Measurements from ENCODE around the gene TAF11L4. TPM values are rescaled to one million over a fixed set of nuclear protein-coding genes. Genes with fewer than 3 reads are reported as not detected.

Gene TAF11L4
- not detected for total RNA-seq

GRCh38 chr5:17521501-17521900 lies at the start of gene TAF11L4:
TSS of gene TAF11L4 (plus strand) at chr5:17521801.

GRCh38 chr5:17497931-17498330 lies 23.7 kb upstream of the TAF11L4 start, which contains the start of gene TAF11L2:
TSS of gene TAF11L2 (plus strand) at chr5:17498231.

DNA sequence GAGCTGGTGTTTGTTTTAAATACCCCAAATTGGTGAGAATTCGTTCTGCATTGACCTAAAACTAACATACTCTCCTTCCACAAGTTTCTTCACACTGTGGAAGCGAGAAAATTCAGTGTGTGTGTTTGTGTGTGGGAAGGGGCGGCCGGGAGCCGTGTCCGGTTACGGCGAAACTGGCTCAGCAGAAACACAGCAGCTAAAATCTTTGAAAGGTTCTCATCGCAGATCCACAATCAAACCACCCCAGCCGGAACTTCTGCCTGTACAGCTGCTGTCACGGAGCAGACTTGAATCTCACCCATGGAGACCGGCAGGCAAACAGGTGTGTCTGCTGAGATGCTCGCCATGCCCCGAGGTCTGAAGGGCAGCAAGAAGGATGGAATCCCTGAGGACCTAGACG lies 3.5 kb upstream of the TAF11L4 start, which contains the start of gene TAF11L3:
TAF11L3 (plus strand) TSS at position 301 of the 400 bp plus-strand sequence.

DNA sequence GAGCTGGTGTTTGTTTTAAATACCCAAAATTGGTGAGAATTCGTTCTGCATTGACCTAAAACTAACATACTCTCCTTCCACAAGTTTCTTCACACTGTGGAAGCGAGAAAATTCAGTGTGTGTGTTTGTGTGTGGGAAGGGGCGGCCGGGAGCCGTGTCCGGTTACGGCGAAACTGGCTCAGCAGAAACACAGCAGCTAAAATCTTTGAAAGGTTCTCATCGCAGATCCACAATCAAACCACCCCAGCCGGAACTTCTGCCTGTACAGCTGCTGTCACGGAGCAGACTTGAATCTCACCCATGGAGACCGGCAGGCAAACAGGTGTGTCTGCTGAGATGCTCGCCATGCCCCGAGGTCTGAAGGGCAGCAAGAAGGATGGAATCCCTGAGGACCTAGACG lies 3.3 kb downstream of the TAF11L4 start, which contains the start of gene TAF11L5:
TAF11L5 (plus strand) TSS at position 301 of the 400 bp plus-strand sequence.

DNA sequence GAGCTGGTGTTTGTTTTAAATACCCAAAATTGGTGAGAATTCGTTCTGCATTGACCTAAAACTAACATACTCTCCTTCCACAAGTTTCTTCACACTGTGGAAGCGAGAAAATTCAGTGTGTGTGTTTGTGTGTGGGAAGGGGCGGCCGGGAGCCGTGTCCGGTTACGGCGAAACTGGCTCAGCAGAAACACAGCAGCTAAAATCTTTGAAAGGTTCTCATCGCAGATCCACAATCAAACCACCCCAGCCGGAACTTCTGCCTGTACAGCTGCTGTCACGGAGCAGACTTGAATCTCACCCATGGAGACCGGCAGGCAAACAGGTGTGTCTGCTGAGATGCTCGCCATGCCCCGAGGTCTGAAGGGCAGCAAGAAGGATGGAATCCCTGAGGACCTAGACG lies 6.8 kb downstream of the TAF11L4 start, which contains the start of gene TAF11L6:
TAF11L6 (plus strand) TSS at position 301 of the 400 bp plus-strand sequence.

Other genes with a start within 250 kb of the TAF11L4 start
- gene TAF11L2, start 23.6 kb upstream of the TAF11L4 start, total RNA-seq: not detected
- not detected for gene TAF11L3, start 3.4 kb upstream of the TAF11L4 start, total RNA-seq
- not detected for gene TAF11L5, start 3.4 kb downstream of the TAF11L4 start, total RNA-seq
- gene TAF11L6, start 6.9 kb downstream of the TAF11L4 start, total RNA-seq: not detected
- gene TAF11L7, start 64.0 kb downstream of the TAF11L4 start, total RNA-seq: not detected
- gene TAF11L8, start 69.2 kb downstream of the TAF11L4 start, total RNA-seq: not detected
- gene TAF11L9, start 72.6 kb downstream of the TAF11L4 start, total RNA-seq: not detected
- gene TAF11L10, start 76.0 kb downstream of the TAF11L4 start, total RNA-seq: not detected
- gene TAF11L11, start 82.4 kb downstream of the TAF11L4 start, total RNA-seq: not detected
- gene TAF11L12, start 88.6 kb downstream of the TAF11L4 start, total RNA-seq: not detected
- not detected for gene TAF11L13, start 110.3 kb downstream of the TAF11L4 start, total RNA-seq
- not detected for gene TAF11L14, start 112.7 kb downstream of the TAF11L4 start, total RNA-seq